OCI-M2 (cell line): ENCODE results near the gene MTHFD1L.

ENCODE experiments used
- DNase-seq: peaks from one replicate; lab custom pipeline; 2025; ENCODE audit not compliant: unreplicated experiment; lab: John Stamatoyannopoulos, UW

The MTHFD1L gene

GRCh38 chr6:150897400-150897943 lies 32.0 kb downstream of the MTHFD1L start:
- DNase-seq = no peak

DNA sequence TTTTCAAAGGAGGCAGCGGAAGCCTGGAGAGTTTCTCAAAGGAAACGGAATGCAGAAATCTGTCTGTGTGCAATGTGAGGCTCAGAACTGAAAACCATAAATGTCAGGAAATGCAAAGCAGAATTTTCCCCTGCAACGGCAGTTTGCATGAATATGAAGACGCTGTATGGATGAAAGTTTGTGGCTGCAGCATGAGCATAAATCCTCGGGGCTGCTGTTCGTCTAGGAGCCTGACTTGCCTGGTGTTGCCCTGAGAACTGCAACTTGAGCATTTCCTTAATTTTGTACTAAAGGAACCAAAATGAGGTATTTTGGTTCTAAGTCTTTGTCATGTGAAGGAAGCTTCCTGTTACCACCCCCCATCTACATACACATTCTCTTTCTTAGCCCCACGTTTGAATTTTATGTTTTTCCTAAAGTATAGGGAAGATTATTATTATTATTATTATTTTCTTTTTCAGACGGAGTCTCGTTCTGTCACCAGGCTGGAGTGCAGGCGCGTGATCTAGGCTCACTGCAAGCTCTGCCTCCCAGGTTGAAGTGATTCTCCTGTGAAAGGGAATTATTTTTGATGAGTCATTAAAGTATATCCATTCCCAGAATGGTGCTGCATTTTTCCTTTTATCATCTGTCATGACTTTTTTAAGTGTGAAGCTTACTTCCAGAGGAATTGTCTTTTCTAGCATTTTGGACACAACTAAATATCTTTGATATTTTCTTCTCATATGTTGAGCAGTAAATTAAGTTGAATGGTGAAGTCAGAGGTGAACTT lies 33.1 kb downstream of the MTHFD1L start:
- DNase-seq = no peak

GRCh38 chr6:150899231-150899630 lies 33.7 kb downstream of the MTHFD1L start:
- no peak for DNase-seq

- DNase-seq = no peak
Observed at GRCh38 chr6:150900049-150900448, 34.5 kb downstream of the MTHFD1L start.

DNA sequence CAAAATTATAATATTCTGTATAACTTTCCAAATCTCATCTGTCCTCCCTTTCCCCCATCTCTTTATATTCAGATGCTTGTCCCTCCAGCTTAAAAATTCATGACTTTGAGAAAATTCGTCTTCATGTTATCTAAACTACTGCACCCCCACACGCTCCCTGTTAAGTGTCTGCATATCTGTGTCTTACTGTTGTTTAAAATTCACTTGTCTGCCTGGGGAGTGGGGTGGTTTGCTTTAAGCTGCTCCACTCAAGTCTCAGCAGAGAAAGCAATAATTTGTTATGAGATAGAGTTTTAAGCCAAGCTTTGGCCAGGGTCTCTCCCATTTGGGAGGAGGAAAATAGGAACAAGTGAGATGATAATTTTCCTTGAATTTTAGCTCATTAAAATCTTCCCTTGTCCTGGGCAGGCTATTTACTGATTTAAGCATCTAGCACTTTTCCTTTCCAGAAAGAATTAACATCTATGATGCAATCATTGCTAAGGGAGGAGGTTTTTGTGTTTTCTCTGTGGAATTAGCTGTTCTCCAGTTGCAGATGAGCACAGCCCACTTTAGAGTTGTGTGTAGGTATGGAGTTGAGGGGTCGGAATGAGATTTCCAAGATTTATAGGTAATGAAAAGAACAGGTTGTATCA lies 36.8 kb downstream of the MTHFD1L start:
- no peak for DNase-seq

- no peak for DNase-seq
Observed at GRCh38 chr6:150905769-150906168, 40.3 kb downstream of the MTHFD1L start.

DNA sequence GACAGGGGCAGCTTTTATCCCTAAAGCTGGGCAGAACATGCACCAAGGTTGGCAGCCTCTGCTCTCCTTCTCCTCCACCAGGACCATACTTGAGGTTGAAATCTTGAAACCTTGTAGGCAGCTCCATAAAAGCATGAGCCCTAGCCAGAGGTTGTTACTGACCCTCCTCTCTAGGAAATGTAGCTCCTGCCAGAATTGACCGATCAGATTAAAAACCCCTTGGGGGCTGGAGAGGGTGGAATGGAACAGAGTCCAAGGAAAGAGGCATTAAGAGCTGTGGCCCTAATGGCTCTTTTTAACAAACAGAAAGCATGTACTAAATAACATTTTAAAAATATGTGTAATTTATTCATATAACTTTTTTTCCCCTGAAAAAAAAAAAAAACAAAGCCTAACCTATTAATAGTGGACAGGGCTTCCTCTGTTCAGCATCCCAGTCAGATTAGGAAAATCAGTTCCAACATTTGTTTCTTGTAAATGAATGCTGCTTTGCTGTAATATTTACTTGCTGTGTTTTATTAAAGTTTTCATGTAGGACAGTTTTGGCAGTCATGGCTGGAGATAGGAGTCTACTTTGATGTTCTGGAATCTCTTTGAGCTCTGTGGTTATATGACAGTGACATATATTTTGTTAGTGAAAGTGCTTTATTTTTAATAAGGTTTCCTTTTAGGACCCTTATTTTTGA lies 41.3 kb downstream of the MTHFD1L start:
- no peak for DNase-seq

DNA sequence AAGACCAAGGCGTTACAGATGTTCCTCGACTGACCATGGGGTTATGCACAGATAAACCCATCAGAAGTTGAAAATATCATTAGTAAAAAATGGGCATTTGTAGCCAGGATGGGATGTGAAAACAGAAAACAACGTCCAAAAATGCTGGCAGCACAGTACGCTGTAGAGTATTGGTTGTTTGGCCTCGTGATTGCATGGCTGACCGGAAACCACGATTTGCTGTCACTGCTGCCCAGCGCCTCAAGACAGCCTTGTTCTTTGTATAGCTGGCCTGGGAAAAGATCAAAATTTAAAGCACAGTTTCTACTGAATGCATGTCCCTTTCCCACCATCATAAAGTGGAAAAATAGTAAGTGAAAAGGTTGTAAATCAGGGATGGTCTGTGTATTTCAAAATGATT lies 41.9 kb downstream of the MTHFD1L start:
- DNase-seq = no peak

DNA sequence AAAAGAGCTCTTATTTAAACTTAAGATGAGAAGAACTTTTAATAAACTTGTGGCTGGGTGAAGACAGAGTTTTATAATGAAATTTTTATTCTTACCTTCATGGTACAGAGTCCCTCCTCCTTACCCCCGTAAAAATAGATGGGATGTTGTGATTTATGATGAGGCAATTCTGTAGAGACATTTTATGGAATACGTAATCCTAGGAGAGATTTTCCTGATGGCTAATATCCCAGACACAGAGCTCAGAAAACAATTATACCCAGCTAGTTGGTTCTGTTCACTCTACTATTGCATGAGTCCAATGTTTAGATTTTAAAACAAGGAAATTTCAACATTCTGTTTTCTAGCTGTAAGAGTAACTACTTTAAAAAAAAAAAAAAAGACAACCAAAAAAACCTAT lies 43.4 kb downstream of the MTHFD1L start:
- DNase-seq = no peak

- no peak for DNase-seq
Observed at GRCh38 chr6:150910561-150910960, 45.1 kb downstream of the MTHFD1L start.

GRCh38 chr6:150914372-150914771 lies 48.9 kb downstream of the MTHFD1L start:
- DNase-seq = no peak

GRCh38 chr6:150915131-150915879 lies 49.8 kb downstream of the MTHFD1L start:
- DNase-seq = no peak

- no peak for DNase-seq
Observed at GRCh38 chr6:150915880-150916265, 50.4 kb downstream of the MTHFD1L start.

DNA sequence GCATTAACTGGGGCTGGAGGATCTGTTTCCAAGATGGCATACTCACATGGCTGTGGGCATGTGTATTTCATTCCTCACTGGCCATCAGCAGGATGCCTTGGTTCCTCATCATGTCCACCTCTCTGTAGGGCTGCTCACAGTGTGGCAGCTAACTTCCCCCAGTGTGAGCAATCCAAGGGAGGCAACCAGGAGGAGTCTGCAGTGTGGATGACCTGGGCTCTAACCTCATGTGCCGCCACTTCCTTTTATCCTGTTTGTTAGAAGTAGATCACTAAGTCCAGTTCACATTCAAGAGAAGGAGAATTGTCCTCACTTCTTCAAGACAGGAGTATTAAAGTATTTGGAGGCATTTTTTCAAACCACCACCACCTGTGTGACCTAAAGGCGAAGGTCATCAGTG lies 54.4 kb downstream of the MTHFD1L start:
- DNase-seq = no peak

- no peak for DNase-seq
Observed at GRCh38 chr6:150922137-150922536, 56.6 kb downstream of the MTHFD1L start.

DNA sequence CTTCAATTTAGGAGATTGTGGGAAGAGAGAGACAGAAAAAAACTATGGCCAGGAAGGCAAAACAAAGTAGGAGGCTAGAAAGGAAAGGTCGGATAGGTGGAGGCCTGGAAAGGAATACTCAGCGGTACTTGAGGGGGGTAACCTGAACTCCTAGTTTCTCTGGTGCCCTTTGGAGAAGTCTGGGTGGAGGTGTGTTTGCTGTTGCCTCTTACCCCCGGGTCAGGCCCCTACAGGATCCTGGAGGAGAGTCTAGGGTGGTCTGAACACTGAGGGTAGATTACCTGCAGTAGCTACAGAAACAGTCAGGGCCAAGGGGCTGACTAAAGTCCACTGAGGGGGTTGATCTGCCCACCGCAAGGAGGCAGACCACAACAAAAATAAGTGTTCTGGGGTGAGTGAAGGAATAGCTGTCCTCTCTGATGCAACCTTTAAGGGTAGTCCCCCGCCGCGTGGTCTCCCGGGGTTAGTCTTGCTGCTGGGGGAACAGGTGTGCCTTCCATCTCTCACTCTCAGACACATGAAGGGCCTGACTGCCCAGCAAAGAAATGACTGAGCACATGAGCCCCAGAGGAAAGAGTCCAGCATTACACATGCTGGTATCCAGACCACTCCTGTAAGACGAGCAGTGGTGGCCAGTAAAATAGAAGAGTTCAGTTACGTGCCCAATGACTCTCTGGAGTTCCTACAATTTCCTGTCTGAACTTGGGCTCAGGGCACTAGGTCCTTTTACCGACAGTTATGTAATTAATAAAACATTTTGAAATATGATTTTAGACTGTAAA lies 59.5 kb downstream of the MTHFD1L start:
- no peak for DNase-seq

DNA sequence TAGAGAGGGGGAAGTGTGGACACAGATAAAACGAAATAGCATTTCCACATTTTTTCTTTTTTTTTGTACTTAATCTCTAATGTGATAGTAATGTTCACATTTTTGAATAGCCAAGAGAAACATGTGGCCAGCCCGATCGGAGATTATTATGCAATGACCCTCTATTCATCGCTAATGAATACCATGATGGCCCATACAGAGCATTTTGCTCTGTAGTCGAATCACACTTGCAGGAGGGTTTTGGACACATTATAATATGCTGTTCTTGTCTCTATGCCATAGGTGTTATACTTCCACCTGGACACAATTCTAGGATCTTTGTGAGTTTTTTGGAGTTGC lies 60.1 kb downstream of the MTHFD1L start:
- DNase-seq = no peak

- no peak for DNase-seq
Observed at GRCh38 chr6:150925976-150926375, 60.5 kb downstream of the MTHFD1L start.

- no peak for DNase-seq
Observed at GRCh38 chr6:150928882-150929281, 63.4 kb downstream of the MTHFD1L start.

DNA sequence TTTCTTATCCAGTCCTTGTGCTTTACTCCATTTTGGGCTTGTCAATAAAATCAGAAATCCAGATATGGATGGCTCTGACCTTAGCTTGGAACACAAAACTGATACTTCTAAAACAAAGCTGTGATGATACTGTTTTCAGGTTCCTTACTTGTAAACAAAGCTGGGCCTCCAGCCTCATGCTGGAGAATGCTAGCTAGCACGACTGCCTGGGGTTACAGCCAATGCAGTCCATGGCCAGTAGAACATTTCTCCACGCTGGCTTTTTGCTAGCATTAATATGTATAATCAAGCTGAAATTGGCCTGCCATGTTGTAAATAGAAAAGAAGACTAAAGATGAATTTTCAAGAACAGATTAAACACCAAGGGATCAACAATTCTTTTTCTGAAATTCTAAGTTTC lies 63.9 kb downstream of the MTHFD1L start:
- no peak for DNase-seq

- no peak for DNase-seq
Observed at GRCh38 chr6:150930841-150931240, 65.3 kb downstream of the MTHFD1L start.
